Transverse colon (tissue), 4 donors: ENCODE results near the gene ZXDC.

Experiments used
- CTCF ChIP-seq, 5 experiments: fragments of 200-600 bp in 3 of 5; fragments of 450-650 bp in 2 of 5; sonication (generic) in 3 of 5; IDR thresholded peaks; 1 replicate in 2 of 5; 2 replicates in 3 of 5; pipeline ENCODE4 v1.5.1; 2016 to 2017; ENCODE audit warnings: antibody characterized with exemption in 5 of 5, inconsistent platforms in 3 of 5, mild to moderate bottlenecking in 2 of 5, moderate library complexity in 1 of 5
- POLR2A ChIP-seq: fragments of 450-650 bp; IDR thresholded peaks from one replicate; pipeline ENCODE4 v1.6.1; 2016; ENCODE audit warnings: antibody characterized with exemption, mild to moderate bottlenecking, moderate library complexity
- POLR2AphosphoS5 ChIP-seq, 3 donors: sonication (generic); formaldehyde crosslinking; IDR thresholded peaks; one replicate each; pipeline ENCODE4 v1.6.1; 2016; ENCODE audit warnings: antibody characterized with exemption in 3 of 3

- TF ChIP-seq CTCF (IDR thresholded peaks at IDR 0.05) (no peak), POLR2A (no peak), POLR2AphosphoS5 (IDR thresholded peaks at IDR 0.05) (no peak)
These were observed 6.2 kb downstream of the ZXDC start for GRCh38 chr3:126469479-126469878.
